HUES48 (cell line): ENCODE results near the gene RAB28.

Experiments used
- H3K27ac ChIP-seq: one replicate; pipeline ENCODE4 v1.7.0; 2013; ENCODE audit warnings: low read depth, low read length, inconsistent platforms
- H3K27me3 ChIP-seq: 2 replicates; pipeline ENCODE4 v1.6.1; 2013; ENCODE audit warnings: mild to moderate bottlenecking, low read length; ENCODE audit not compliant: control insufficient read depth, insufficient read depth
- H3K36me3 ChIP-seq: 2 replicates; pipeline ENCODE4 v1.6.1; 2013; ENCODE audit warnings: low read length; ENCODE audit not compliant: control insufficient read depth, insufficient read depth
- H3K4me1 ChIP-seq: 2 replicates; pipeline ENCODE4 v1.6.1; 2013; ENCODE audit warnings: mild to moderate bottlenecking, low read length; ENCODE audit not compliant: control insufficient read depth, insufficient read depth
- H3K4me3 ChIP-seq: 2 replicates; pipeline ENCODE4 v1.5.1; 2013; ENCODE audit warnings: mild to moderate bottlenecking, low read depth, low read length
- H3K9ac ChIP-seq: 2 replicates; pipeline ENCODE4 v1.6.1; 2013; ENCODE audit warnings: mild to moderate bottlenecking, low read depth, low read length, moderate library complexity
- H3K9me3 ChIP-seq: 2 replicates; pipeline ENCODE4 v1.6.1; 2013; ENCODE audit warnings: low read length; ENCODE audit not compliant: control insufficient read depth, insufficient read depth

The RAB28 gene

DNA sequence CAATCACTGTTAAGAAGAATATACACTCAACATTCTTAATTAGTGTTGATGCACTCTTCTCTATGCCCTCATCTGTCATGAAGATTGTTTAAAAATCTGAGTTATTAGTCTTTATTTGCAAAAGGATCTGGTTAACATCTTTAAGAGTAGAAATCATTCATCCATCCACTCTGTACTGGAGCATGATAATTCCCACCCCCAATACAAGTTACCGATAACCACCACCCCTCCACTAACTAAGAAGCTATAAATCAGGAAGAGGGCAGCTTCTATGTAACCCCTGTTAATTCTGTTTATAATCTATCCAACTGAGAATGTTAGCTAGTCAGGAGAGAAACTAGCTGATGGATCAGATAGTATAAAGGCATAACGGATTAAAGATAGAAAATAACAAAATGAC, 34.5 kb downstream of the RAB28 start:
- H3K4me1 ChIP-seq, result peaks cover 19% of the 10 kb centered on the region
- H3K27ac ChIP-seq, result no peak overlapping the region
- no peaks in the 10 kb centered on the region for H3K9me3 ChIP-seq
- H3K9ac ChIP-seq, result no peak overlapping the region
- H3K4me3 ChIP-seq, result no peak overlapping the region
- no peaks in the 10 kb centered on the region for H3K27me3 ChIP-seq
- no peaks in the 10 kb centered on the region for H3K36me3 ChIP-seq

DNA sequence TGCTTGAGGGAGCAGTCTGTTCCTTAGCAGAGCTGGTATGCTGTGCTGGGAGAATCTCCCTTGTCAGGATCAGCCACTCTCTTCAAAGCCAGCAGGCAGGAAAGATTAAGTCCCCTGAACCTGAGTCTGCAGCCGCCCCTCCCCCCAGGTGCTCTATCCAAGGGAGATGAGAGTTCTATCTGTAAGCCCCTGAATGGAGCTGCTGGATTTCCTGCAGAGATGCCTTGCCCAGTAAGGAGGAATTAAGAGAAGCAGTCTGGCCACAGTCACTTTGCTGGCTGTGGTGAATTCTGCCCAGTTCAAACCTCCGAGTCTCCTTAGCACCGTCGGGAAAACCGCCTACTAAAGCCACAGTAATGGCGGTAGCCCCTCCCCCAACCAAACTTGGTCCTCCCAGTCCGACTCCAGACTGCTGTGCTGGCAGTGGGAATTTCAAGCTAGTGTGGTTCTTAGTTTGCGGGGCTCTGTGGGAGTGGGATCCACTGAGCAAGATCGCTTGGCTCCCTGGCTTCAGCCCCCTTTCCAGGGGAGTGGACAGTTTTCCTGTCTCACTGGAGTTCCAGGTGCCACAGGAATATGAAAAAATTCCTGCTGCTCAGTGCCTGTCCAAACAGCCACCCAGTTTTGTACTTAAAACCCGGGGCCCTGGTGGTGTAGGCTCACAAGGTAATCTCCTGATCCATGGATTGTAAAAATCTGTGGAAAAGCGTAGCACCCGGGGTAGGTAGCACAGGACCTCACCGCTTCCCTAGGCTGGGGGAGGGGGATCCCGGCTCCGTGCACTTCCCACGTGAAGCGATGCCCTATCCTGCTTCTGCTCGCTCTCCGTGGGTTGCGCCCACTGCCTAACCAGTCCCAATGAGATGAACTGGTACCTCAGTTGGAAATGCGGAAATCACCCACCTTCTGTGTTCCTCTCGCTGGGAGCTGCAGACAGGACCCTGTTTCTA, 38.0 kb downstream of the RAB28 start:
- Histone ChIP-seq H3K4me3 (peak overlapping the region; percentile 75), H3K27ac (peak overlapping the region; percentile 90), H3K9me3 (no peaks in the 10 kb centered on the region), H3K27me3 (no peaks in the 10 kb centered on the region), H3K9ac (peak overlapping the region; percentile 61), H3K4me1 (peaks cover 19% of the 10 kb centered on the region), H3K36me3 (no peaks in the 10 kb centered on the region)

DNA sequence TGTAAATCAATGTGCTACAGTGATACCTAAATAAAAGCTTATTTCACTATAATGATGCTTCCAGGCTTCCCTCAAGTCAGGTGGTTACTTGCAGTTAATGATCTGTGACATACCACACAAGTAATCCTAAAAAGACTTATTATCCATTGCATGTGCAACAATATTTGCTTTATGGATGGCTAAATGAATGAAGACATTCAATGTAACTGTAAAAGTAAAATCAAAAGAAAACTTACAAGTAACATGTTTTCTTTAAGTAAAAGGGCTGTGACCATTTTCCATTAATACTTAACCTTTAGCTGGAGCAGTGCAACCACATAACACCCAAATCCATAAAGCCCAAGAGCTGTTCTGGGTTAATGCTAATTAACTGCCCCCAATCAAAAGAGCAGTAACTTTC, 42.6 kb downstream of the RAB28 start:
- Histone ChIP-seq H3K27ac (no peak overlapping the region), H3K4me1 (peaks cover 7% of the 10 kb centered on the region), H3K4me3 (no peak overlapping the region), H3K9me3 (no peaks in the 10 kb centered on the region), H3K9ac (no peak overlapping the region), H3K36me3 (no peaks in the 10 kb centered on the region), H3K27me3 (no peaks in the 10 kb centered on the region)

DNA sequence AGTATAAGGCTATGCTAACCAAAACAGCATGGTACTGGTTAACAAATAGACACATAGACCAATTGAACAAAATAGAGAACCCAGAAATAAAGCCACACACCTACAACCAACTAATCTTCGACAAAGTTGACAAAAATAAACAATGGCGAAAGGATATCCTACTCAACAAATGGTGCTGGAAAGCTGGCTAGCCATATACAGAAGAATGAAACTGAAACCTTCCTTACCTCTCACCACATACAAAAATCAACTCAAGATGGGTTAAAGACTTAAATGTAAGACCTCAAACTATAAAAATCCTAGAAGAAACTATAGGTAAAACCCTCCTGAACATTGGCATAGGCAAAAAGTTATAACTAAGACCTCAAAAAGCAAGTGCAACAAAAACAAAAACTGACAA, 47.2 kb downstream of the RAB28 start:
- Histone ChIP-seq H3K4me3 (no peak overlapping the region), H3K36me3 (no peaks in the 10 kb centered on the region), H3K27ac (no peak overlapping the region), H3K9me3 (no peaks in the 10 kb centered on the region), H3K4me1 (peaks cover 13% of the 10 kb centered on the region), H3K27me3 (no peaks in the 10 kb centered on the region), H3K9ac (no peak overlapping the region)

DNA sequence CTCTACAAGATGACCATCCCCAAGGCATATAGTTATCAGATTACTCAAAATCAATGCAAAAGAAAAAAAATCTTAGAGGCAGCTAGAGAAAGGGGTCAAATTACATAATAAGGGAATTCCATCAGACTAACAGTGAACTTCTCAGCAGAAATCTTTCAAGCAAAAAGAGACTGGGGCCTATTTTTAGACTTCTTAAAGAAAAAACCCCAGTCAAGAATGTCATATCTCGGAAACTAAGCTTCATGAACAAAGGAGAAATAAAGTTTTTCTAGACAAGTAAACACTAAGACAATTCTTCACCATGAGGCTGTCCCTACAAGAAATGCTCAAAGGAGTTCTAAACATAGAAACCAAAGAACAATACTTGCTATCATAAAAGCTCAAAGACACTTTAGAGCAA, 51.7 kb downstream of the RAB28 start:
- Histone ChIP-seq H3K27ac (no peak overlapping the region), H3K4me1 (peaks cover 28% of the 10 kb centered on the region), H3K9me3 (no peaks in the 10 kb centered on the region), H3K36me3 (no peaks in the 10 kb centered on the region), H3K27me3 (no peaks in the 10 kb centered on the region), H3K9ac (no peak overlapping the region), H3K4me3 (no peak overlapping the region)

DNA sequence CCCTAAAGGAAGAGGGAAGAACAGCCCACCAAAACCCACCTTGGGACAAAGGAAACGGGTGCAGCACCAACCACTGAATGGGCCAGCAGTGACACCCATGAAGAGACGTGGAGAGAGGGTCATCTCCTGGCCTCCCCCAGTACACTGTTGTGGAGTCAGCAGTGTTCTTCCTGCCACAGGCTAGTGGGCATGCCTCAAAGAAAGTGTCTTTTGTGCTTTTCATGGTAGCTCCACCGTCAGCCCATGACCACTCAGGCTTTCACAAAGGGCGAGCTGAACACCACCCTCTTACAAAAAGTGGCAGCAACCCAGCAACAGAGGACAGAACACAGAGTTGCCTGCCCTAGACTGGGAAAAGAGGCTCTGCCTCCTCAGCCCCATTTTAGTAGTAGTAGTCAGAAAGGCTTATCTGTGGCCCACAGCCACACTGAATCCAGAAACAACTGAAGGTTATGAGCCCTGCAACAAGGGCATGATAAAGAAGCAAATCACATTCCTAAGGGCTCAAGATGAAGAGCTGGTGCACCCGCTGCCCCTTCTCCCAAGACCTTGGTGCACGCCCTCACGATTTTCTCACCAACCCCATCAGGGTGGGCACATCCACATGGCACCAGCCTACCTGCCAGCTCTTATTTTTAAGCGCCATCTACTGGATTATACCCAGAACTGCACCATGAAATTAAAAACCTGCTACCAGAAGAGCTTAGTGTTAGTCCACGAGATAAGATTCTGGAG, 53.1 kb downstream of the RAB28 start:
- H3K9ac ChIP-seq, result no peak overlapping the region
- H3K9me3 ChIP-seq, result no peaks in the 10 kb centered on the region
- no peaks in the 10 kb centered on the region for H3K27me3 ChIP-seq
- no peak overlapping the region for H3K4me3 ChIP-seq
- peaks cover 28% of the 10 kb centered on the region for H3K4me1 ChIP-seq
- H3K27ac ChIP-seq, result no peak overlapping the region
- no peaks in the 10 kb centered on the region for H3K36me3 ChIP-seq

DNA sequence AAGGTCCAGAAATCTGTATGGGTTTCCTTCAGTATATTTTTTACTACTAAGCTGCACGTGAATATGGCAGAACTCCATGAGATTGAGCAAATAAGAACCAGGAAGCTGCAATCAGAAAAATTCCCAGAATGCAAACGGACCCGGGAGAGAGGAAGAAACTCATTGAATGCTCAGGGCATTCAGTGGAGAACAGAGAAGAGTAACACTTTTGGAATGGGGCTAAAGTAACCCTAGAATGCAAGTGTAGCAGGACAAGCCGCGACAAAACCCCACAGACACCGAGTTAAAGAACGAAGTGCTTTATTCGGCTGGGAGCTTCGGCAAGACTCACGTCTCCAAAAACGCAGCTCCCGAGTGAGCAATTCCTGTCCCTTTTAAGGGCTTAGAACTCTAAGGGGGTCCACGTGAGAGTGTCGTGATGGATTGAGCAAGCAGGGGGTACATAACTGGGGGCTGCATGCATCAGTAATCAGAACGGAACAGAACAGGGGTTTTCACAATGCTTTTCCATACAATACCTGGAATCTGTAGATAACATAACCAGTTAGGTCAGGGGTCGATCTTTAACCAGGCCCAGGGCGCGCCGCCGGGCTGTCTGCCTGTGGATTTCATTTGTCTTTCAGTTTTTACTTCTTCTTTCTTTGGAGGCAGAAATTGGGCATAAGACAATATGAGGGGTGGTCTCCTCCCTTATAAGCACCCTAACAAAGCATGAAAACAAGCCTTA, 56.4 kb downstream of the RAB28 start:
- Histone ChIP-seq H3K9me3 (no peaks in the 10 kb centered on the region), H3K36me3 (no peaks in the 10 kb centered on the region), H3K27ac (peak overlapping the region; percentile 10)

DNA sequence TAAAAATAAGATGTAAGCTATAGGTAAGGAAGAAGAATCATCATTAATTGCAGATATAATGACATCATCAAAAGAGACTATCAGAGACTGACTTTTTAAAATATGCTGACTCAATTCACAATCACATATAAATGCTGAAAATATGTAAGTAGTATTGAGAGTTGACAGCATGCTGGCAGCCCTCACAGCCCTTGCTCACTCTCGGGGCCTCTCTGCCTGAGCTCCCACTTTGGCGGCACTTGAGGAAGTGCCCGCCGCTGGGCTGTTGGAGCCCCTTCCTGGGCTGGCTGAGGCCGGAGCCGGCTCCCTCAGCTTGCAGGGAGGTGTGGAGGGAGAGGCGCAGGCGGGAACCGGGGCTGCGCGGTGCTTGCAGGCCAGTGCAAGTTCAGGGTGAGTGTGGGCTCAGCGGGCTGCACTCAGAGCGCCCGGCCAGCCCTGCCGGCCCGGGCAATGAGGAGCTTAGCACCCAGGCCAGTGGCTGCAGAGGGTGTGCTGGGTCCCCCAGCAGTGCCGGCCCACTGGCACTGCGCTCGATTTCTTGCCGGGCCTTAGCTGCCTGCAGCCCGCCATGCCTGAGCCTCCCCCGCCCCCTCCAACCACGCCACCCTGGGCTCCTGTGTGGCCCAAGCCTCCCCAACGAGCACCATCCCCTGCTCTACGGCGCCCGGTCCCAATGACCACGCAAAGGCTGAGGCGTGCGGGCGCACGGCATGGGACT, 68.9 kb downstream of the RAB28 start:
- no peak overlapping the region for H3K27ac ChIP-seq

More for the DNA sequence above, 56.4 kb downstream of the RAB28 start:
- Histone ChIP-seq H3K9ac (no peak overlapping the region), H3K4me1 (peaks cover 23% of the 10 kb centered on the region), H3K27me3 (no peaks in the 10 kb centered on the region), H3K4me3 (no peak overlapping the region)

DNA sequence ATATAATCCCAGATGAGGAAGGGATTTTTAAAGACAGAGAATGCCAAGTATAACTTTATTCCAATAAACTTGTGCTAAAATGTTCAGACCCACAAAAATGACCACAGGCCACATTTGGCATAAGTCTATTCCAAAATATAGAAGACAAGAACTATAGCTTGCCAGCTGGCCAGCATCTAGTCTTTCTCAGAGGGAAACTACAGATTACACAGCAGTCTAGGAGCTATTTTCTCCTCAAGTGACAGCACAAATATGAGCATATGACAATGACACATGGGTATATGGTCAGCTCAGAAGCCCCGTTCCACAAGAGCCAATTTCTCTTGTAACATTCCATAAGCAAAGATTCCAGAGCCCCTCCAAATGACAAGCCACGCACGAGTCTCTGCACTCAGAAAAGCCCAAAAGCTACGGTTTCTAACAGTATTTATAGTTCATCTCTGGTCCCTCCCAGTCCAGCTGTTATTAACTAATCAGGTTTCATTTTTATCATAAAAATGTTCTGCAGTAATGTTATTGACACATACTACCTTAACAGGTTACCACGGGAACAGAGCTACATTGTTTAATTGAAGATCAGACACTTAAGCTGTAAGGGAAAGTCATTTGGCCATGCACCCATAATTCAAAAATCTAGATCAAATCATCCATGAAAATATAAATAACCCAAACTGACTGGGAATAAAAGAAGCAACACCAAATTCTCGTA, 70.3 kb downstream of the RAB28 start:
- Histone ChIP-seq H3K9me3 (peaks cover 3% of the 10 kb centered on the region; the same call in 1 of the 2 replicates), H3K4me1 (peaks cover 11% of the 10 kb centered on the region), H3K4me3 (no peak overlapping the region), H3K27ac (no peak overlapping the region), H3K9ac (no peak overlapping the region), H3K36me3 (no peaks in the 10 kb centered on the region), H3K27me3 (no peaks in the 10 kb centered on the region)

More for the DNA sequence above, 68.9 kb downstream of the RAB28 start:
- Histone ChIP-seq H3K4me3 (no peak overlapping the region), H3K27me3 (no peaks in the 10 kb centered on the region), H3K4me1 (peaks cover 11% of the 10 kb centered on the region), H3K36me3 (no peaks in the 10 kb centered on the region), H3K9me3 (peaks cover 3% of the 10 kb centered on the region; the same call in 1 of the 2 replicates), H3K9ac (no peak overlapping the region)

DNA sequence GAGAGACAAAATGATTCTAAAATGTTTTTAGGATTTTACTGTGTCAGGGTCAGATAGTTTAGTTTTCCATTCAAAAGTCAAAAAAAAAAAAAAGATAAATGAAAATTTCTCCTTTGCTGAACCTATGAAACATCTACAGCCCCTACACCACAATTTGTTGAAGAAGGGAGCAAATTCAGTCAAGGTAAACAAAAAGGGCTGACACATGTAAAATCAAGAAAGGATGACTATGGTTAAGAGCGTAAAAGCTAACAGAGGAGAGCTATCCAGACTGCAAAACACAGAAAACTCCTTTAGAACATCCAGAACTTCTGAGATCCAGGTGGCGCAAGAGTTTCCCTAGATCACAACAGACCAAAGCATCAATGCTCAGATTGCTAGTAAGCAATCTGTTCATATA, 72.2 kb downstream of the RAB28 start:
- Histone ChIP-seq H3K36me3 (no peaks in the 10 kb centered on the region), H3K4me1 (peaks cover 11% of the 10 kb centered on the region), H3K27me3 (no peaks in the 10 kb centered on the region), H3K27ac (no peak overlapping the region), H3K9me3 (peaks cover under 1% of the 10 kb centered on the region; the same call in 1 of the 2 replicates), H3K9ac (no peak overlapping the region), H3K4me3 (no peak overlapping the region)
